Right lobe of liver (tissue), 6 donors: ENCODE measurements around the gene NME1. TPM values are rescaled to one million over a fixed set of nuclear protein-coding genes. Genes with fewer than 3 reads are reported as not detected.
A peak's percentile ranks its signal among the peaks of the same experiment; 100 is the strongest.
"Not testable (repeated sequence)": the region's sequence is repeated elsewhere in the genome, so short reads cannot be mapped to it uniquely, and the experiment has no call there.

ENCODE experiments used
- ATAC-seq, 4 donors: fragments of 200-7000 bp; cut with Tn5 transposase; one replicate each; pipeline ENCODE4 v1.9.1; 2020; ENCODE audit warnings: mild to moderate bottlenecking in 4 of 4, moderate library complexity in 4 of 4
- DNase-seq, 3 donors: peaks; one replicate each; pipeline ENCODE4 v3.0.0-alpha.2; 2020
- H3K27ac ChIP-seq, 3 donors: fragments of 200-600 bp; one replicate each; pipeline ENCODE4 v1.8.0; 2022
- H3K27me3 ChIP-seq, 2 donors: fragments of 200-600 bp; one replicate each; pipeline ENCODE4 v1.8.0; 2022
- H3K36me3 ChIP-seq, 4 donors: fragments of 200-600 bp; sonication (generic) in 1 of 4; one replicate each; pipeline versions ENCODE4 v1.5.1 to v1.8.0; 2017 to 2022; ENCODE audit warnings: control low read depth in 1 of 4
- H3K4me1 ChIP-seq, 4 donors: fragments of 200-600 bp; sonication (generic) in 1 of 4; one replicate each; pipeline versions ENCODE4 v1.5.1 to v1.8.0; 2017 to 2022; ENCODE audit warnings: control low read depth in 1 of 4
- H3K4me3 ChIP-seq, 3 donors: fragments of 200-600 bp; one replicate each; pipeline ENCODE4 v1.8.0; 2022
- H3K9me3 ChIP-seq, 4 donors: fragments of 200-600 bp; sonication (generic) in 1 of 4; one replicate each; pipeline versions ENCODE4 v1.5.1 to v1.8.0; 2017 to 2022; ENCODE audit warnings: control low read depth in 1 of 4
- POLR2A ChIP-seq: fragments of 450-650 bp; IDR thresholded peaks from one replicate; pipeline ENCODE4 v1.6.1; 2017; ENCODE audit warnings: antibody characterized with exemption, mild to moderate bottlenecking
- WGBS: methylation state at CpG from one replicate; pipeline ENCODE4 v1.1.6; 2018; ENCODE audit warnings: low coverage, low lambda C conversion rate; ENCODE audit not compliant: insufficient coverage; ENCODE audit errors: missing lambda C conversion rate; 5-methylcytosine and 5-hydroxymethylcytosine counted together
- intact Hi-C, 2 donors: fragments of 100-400 bp; cut with DNase I; formaldehyde crosslinking; loops; one replicate each; pipeline versions ENCODE4 v1.11.2 to v1.14.1; 2022
- long read RNA-seq: library from polyadenylated mRNA; unstranded; transcript quantifications from one replicate; pipeline ENCODE4 v2.0.0, GENCODE V29; 2019
- total RNA-seq, 6 experiments: library from RNA; depleted of rRNA in 2 of 6; stranded (reverse); fragments of >200 nt in 2 of 6; fragmentation: NEBNext Ultra II Directional in 3 of 6; extraction: Animal tissue kit (Norgen Biotek cat#: 25700) in 3 of 6; gene quantifications; one replicate each; pipeline versions ENCODE4 v1.1.0 to v1.2.4, GENCODE V29; 2016 to 2023
- TF ChIP-seq, protein P1 (sequence below), 4 donors: fragments of 200-600 bp in 3 of 4; fragments of 450-650 bp in 1 of 4; IDR thresholded peaks; one replicate each; pipeline versions ENCODE4 v1.5.1 to v1.8.0; 2016 to 2022; ENCODE audit warnings: antibody characterized with exemption in 4 of 4, mild to moderate bottlenecking in 2 of 4
- donor health status: DM: no; HTN: yes; CAD: no.
- donor health status: DM: no; HTN: no; CAD: no.
- donor health status: DM: no; HTN: no; CAD: no.
- donor health status: DM: no; HTN: yes; CAD: no.
- donor health status: DM: no; HTN: yes; CAD: no.

Gene NME1
- total RNA-seq: 10 to 100 TPM; 31.1 to 88.1 (median 47.0) TPM
- long read RNA-seq, transcript NME1-203 (5 exons, 940 nt): major isoform, 28 of 32 reads
- long read RNA-seq, partial matches to known transcripts: 2 of 32 reads
- long read RNA-seq, other reads (novel, unspliced or antisense): 0 of 32 reads

DNA sequence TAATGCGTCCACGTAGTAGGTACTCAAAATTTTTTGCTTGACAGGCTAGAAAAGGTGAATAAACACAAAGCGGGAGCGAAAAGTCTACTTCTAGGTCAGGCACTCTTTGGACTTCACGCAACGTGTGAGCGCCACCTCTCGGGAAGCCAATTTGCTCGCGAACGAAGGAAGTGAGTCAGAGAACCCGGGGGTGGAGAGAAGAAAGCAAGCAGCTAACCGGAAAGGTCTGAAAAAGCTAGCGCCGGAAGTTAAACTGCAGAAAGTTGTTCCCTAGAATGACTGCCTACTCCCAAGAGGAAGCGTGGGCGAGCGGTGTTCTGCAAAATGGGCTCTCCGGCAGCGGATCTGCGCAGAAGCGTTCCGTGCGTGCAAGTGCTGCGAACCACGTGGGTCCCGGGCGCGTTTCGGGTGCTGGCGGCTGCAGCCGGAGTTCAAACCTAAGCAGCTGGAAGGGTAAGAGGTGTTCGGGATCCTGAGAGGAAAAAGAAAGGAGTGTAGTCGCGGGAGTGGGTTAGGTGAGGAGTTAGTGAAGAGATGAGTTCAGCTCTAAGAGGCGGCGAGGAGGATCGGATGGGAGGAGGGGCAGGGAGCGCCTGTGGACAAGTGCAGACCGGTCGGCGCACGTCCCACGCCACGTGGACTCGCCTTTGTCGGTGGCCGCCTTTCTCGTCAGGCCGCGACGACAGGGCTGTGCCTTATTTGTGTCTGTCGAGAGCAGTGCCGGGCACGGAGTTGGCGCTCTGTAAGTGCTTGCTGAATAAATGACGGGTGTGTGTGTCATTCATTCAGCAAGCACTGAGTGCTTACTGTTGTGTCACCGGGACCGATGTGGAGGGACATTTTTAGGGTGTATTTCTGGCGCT, at the start of gene NME1:
Gene NME1 (plus strand): TSS at position 350 of the 863 bp plus-strand sequence. CDS start 2,096 bp downstream, outside the sequence.
- no peaks in the 10 kb centered on the region for H3K9me3 ChIP-seq
- no peaks in the 10 kb centered on the region for H3K27me3 ChIP-seq
- peak; percentile 12 for TF ChIP-seq POLR2A
- TF ChIP-seq, protein P1, sequence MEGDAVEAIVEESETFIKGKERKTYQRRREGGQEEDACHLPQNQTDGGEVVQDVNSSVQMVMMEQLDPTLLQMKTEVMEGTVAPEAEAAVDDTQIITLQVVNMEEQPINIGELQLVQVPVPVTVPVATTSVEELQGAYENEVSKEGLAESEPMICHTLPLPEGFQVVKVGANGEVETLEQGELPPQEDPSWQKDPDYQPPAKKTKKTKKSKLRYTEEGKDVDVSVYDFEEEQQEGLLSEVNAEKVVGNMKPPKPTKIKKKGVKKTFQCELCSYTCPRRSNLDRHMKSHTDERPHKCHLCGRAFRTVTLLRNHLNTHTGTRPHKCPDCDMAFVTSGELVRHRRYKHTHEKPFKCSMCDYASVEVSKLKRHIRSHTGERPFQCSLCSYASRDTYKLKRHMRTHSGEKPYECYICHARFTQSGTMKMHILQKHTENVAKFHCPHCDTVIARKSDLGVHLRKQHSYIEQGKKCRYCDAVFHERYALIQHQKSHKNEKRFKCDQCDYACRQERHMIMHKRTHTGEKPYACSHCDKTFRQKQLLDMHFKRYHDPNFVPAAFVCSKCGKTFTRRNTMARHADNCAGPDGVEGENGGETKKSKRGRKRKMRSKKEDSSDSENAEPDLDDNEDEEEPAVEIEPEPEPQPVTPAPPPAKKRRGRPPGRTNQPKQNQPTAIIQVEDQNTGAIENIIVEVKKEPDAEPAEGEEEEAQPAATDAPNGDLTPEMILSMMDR (IDR thresholded peaks at IDR 0.05): peak; percentile 74 to 86 (median 81)
- intact Hi-C loops: no loop called here
- ATAC-seq (peak; percentile 93 to 97 (median 95)), DNase-seq (peak; percentile 94 to 97 (median 96))
- 0% methylated on average over 52 of the region's 60 CpGs for WGBS
- peak within 1 kb of the TSS; percentile 62 to 82 (median 76) for H3K4me3 ChIP-seq
- peaks cover 0 to 14% (median 0%) of the 10 kb centered on the region in 4 donors for H3K4me1 ChIP-seq
- no peaks in the 10 kb centered on the region for H3K36me3 ChIP-seq
- peak within 1 kb of the TSS; percentile 61 to 84 (median 75) for H3K27ac ChIP-seq

DNA sequence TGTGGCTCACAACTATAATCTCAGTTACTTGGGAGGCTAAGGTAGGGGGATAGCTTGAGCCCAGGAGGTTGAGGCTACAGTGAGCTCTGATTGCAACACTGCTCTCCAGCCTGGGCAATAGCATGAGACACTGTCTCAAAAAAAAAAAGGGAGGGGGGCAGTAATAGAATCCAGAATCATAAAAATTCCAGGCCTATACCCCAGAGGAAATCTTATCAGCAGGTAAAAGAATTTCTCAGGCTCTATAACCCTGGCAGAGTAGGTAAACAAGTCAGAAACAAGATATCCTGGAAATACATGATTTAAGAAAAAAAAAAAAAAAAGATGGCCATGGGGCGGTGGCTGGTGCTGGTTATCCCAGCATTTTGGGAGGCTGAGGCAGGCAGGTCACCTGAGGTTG, 45.6 kb upstream of the NME1 start:
- no peak for DNase-seq
- no peaks in the 10 kb centered on the region for H3K36me3 ChIP-seq
- ATAC-seq: no peak
- TF ChIP-seq, protein P1 (IDR thresholded peaks at IDR 0.05): no peak
- TF ChIP-seq POLR2A: no peak
- peaks cover 1 to 59% (median 15%) of the 10 kb centered on the region in 4 donors for H3K4me1 ChIP-seq
- WGBS: 83% methylated on average over 1 of the region's 1 CpG
- no peaks in the 10 kb centered on the region for H3K9me3 ChIP-seq
- intact Hi-C loops: no loop called here
- no peak overlapping the region for H3K4me3 ChIP-seq
- no peaks in the 10 kb centered on the region for H3K27me3 ChIP-seq
- no peak overlapping the region for H3K27ac ChIP-seq

DNA sequence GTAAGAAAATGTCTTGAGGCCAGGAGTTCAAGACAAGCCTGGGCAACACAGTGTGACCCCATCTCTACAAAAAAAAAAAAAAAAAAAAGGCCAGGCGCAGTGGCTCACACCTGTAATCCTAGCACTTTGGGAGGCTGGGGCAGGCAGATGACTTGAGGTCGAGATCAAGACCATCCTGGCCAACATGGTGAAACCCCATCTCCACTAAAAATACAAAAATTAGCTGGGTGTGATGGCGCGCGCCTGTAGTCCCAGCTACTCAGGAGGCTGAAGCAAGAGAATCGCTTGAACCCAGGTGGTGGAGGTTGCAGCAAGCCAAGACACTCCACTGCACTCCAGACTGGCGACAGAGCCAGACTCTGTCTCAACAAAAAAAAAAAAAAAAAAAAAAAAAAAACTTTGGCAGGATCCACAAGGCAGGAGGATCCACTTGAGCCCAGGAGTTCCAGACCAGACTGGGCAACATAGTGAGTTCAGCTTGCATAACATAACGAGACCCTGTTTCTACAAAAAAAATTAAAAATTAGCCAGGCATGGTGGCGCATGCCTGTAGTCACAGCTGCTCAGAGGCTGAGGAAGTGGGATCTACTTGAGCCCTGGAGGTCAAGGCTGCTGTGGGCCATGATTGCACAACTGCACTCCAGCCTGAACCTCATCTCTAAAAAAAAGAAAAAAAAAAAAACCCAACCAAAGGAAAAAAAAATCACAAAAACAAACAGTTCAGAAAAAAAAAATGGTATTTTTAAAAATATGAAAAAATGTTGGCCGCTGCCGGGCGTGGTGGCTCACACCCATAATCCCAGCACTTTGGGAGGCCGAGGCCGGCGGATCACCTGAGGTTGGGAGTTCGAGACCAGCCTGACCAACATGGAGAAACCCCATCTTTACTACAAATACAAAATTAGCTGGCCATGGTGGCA, 40.8 kb upstream of the NME1 start:
- H3K9me3 ChIP-seq, H3K36me3 ChIP-seq, H3K27me3 ChIP-seq, H3K4me3 ChIP-seq, intact Hi-C loops: not testable (repeated sequence)
- Histone ChIP-seq H3K4me1 (peaks cover 0 to 55% (median 10%) of the 10 kb centered on the region in 4 donors), H3K27ac (peak overlapping the region in 2 of 3 donors; percentile 22 to 73)
- ATAC-seq (peak; percentile 88 to 96 (median 90)), DNase-seq (peak; percentile 67 to 85 (median 84))
- 45% methylated on average over 13 of the region's 16 CpGs for whole genome bisulfite sequencing

DNA sequence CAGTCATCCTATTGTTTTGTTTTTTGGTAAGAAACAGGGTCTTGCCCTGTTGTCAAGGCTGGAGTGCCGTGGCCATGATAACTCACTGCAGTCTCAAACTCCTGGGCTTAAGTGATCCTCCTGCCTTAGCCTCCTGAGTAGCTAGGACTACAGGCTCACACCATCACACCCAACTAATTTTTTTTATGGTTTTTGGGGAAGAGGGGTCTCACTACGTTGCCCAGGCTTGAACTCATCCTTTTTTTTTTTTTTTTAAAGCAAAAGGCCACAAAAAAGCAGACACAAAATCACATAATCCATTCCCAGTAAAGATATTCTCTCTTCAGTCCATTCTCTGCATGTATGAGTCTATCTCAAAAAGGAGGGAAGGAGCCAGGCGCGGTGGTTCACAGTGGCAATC, 38.2 kb upstream of the NME1 start:
- ATAC-seq (no peak), DNase-seq (no peak)
- intact Hi-C loops: no loop called here

More for the DNA sequence above, 38.2 kb upstream of the NME1 start:
- Histone ChIP-seq H3K4me1 (peaks cover 0 to 69% (median 15%) of the 10 kb centered on the region in 4 donors), H3K36me3 (no peaks in the 10 kb centered on the region), H3K27ac (no peak overlapping the region), H3K9me3 (no peaks in the 10 kb centered on the region), H3K27me3 (no peaks in the 10 kb centered on the region), H3K4me3 (no peak overlapping the region)
- 85% methylated on average over 4 of the region's 4 CpGs for WGBS
- TF ChIP-seq, protein P1 (IDR thresholded peaks at IDR 0.05): no peak
- no peak for TF ChIP-seq POLR2A
